WTC11 (cell line): ENCODE data around the gene PCED1A. TPM values are rescaled to one million over a fixed set of nuclear protein-coding genes. Genes with fewer than 3 reads are reported as not detected.

ENCODE experiments used
- ATAC-seq: fragments of 200-7000 bp; cut with Tn5 transposase; 2 replicates; pipeline ENCODE4 v1.10.0; 2021; ENCODE audit warnings: mild to moderate bottlenecking, moderate library complexity
- CTCF ChIA-PET: fragments of 300-600 bp; sonication (Branson Sonifier 250); formaldehyde crosslinking; loops from one replicate; lab custom pipeline; 2021; ENCODE audit warnings: antibody characterized with exemption; lab: Charles Lee
- POLR2A ChIA-PET: fragments of 350-600 bp; sonication (Branson Sonifier 250); formaldehyde crosslinking; loops from one replicate; lab custom pipeline; 2021; ENCODE audit warnings: antibody characterized with exemption; lab: Charles Lee
- DNase-seq: peaks from one replicate; pipeline ENCODE4 v3.0.0; 2021; ENCODE audit warnings: low spot score
- H3K27ac Mint-ChIP-seq: 2 replicates; pipeline ENCODE4 v1.8.0; 2021; ENCODE audit warnings: mixed read lengths
- H3K27me3 Mint-ChIP-seq: 2 replicates; pipeline ENCODE4 v1.8.0; 2021; ENCODE audit warnings: low read depth, mild to moderate bottlenecking, moderate library complexity, mixed read lengths
- H3K36me3 Mint-ChIP-seq: 2 replicates; pipeline ENCODE4 v1.8.0; 2021; ENCODE audit warnings: mixed read lengths
- H3K4me1 Mint-ChIP-seq: 2 replicates; pipeline ENCODE4 v1.8.0; 2022; ENCODE audit warnings: mixed read lengths
- H3K4me3 Mint-ChIP-seq: 2 replicates; pipeline ENCODE4 v1.8.0; 2021; ENCODE audit warnings: mild to moderate bottlenecking, moderate library complexity, mixed read lengths
- H3K9me3 Mint-ChIP-seq: 2 replicates; pipeline ENCODE4 v1.8.0; 2021; ENCODE audit warnings: mixed read lengths
- ATF2 ChIP-seq: sonication (generic); formaldehyde crosslinking; IDR thresholded peaks from 2 replicates; pipeline ENCODE4 v1.8.1; 2022; ENCODE audit warnings: low read depth, missing genetic modification reagents, borderline replicate concordance
- ELF4 ChIP-seq: sonication (generic); formaldehyde crosslinking; IDR thresholded peaks from 2 replicates; pipeline ENCODE4 v1.8.1; 2022; ENCODE audit warnings: low read depth, mild to moderate bottlenecking, moderate library complexity, missing genetic modification reagents
- EMX1 ChIP-seq: fragments of 250-450 bp; sonication (Bioruptor Pico); IDR thresholded peaks from 2 replicates; pipeline ENCODE4 v1.8.0; 2021; ENCODE audit warnings: mild to moderate bottlenecking
- GTF2I ChIP-seq: fragments of 250-450 bp; sonication (Bioruptor Pico); conservative IDR thresholded peaks from 2 replicates; pipeline ENCODE4 v1.4.0; 2021; ENCODE audit warnings: mild to moderate bottlenecking
- IRF1 ChIP-seq: sonication (generic); formaldehyde crosslinking; IDR thresholded peaks from 2 replicates; pipeline ENCODE4 v1.8.0; 2023; ENCODE audit warnings: missing genetic modification reagents
- IRF2 ChIP-seq: sonication (generic); formaldehyde crosslinking; IDR thresholded peaks from 2 replicates; pipeline ENCODE4 v1.8.0; 2022; ENCODE audit warnings: low read depth, missing genetic modification reagents, borderline replicate concordance
- SMAD4 ChIP-seq: sonication (generic); formaldehyde crosslinking; IDR thresholded peaks from 2 replicates; pipeline ENCODE4 v1.8.0; 2022; ENCODE audit warnings: mild to moderate bottlenecking, missing genetic modification reagents
- STAT6 ChIP-seq: sonication (generic); formaldehyde crosslinking; conservative IDR thresholded peaks from 2 replicates; pipeline ENCODE4 v1.8.1; 2023; ENCODE audit warnings: mild to moderate bottlenecking, low read depth, missing genetic modification reagents, moderate library complexity
- ZNF281 ChIP-seq: sonication (generic); formaldehyde crosslinking; IDR thresholded peaks from 2 replicates; pipeline ENCODE4 v1.8.0; 2023; ENCODE audit warnings: mild to moderate bottlenecking, missing genetic modification reagents
- ZNF425 ChIP-seq: fragments of 250-450 bp; sonication (Bioruptor Pico); conservative IDR thresholded peaks from 2 replicates; pipeline ENCODE4 v1.9.0; 2021; ENCODE audit warnings: mild to moderate bottlenecking
- ZNF532 ChIP-seq: fragments of 250-450 bp; sonication (Bioruptor Pico); IDR thresholded peaks from 2 replicates; pipeline ENCODE4 v1.9.0; 2021; ENCODE audit warnings: mild to moderate bottlenecking, borderline replicate concordance
- ZSCAN18 ChIP-seq: fragments of 250-450 bp; sonication (Bioruptor Pico); IDR thresholded peaks from 2 replicates; pipeline ENCODE4 v2.1.2; 2022; ENCODE audit warnings: mild to moderate bottlenecking, moderate library complexity
- total RNA-seq: library from RNA; stranded (reverse); gene quantifications from 3 replicates; pipeline ENCODE4 v1.2.3, GENCODE V29; 2021

Gene PCED1A
- total RNA-seq, 1 experiment from 2014 or later: 19.7 TPM

GRCh38 chr20:2815242-2815900, 25.1 kb downstream of the PCED1A start:
- ChIA-PET POLR2A (no interaction called here), CTCF (interaction anchor here (0.9 to 1.4 kb wide), 2 partner anchors 37 to 60 kb away, joined by 4 to 5 read pairs; no protein-coding TSS in a partner anchor)
- H3K27me3 Mint-ChIP-seq: peaks cover 57% of the 10 kb centered on the region
- no peak for DNase-seq
- H3K4me1 Mint-ChIP-seq: peaks cover 7% of the 10 kb centered on the region
- no peak overlapping the region for H3K4me3 Mint-ChIP-seq
- TF ChIP-seq SMAD4 (CRISPR knock-in tag) (no peak), ATF2 (CRISPR knock-in tag) (no peak), STAT6 (CRISPR knock-in tag) (no peak), ZNF281 (CRISPR knock-in tag) (no peak), IRF2 (CRISPR knock-in tag) (no peak), ZNF425 (no peak)
- H3K36me3 Mint-ChIP-seq: no peaks in the 10 kb centered on the region
- H3K9me3 Mint-ChIP-seq: peaks cover 21% of the 10 kb centered on the region
- ATAC-seq: no peak
- no peak overlapping the region for H3K27ac Mint-ChIP-seq

- Mint-ChIP-seq H3K27me3 (peaks cover 55% of the 10 kb centered on the region), H3K4me3 (no peak within 1 kb of the TSS), H3K36me3 (no peaks in the 10 kb centered on the region), H3K27ac (no peak within 1 kb of the TSS), H3K9me3 (peaks cover 21% of the 10 kb centered on the region), H3K4me1 (no peaks in the 10 kb centered on the region; the same call in 1 of the 2 replicates)
- no peak for DNase-seq
- ChIA-PET POLR2A (no interaction called here), CTCF (interaction anchor here (0.8 to 1.4 kb wide), 3 partner anchors 22 to 59 kb away, joined by 3 to 5 read pairs (median 4); no protein-coding TSS in a partner anchor)
- ATAC-seq: no peak
- TF ChIP-seq ELF4 (no peak), ZSCAN18 (CRISPR knock-in tag) (no peak), ZNF425 (no peak), ZNF532 (CRISPR knock-in tag) (no peak), IRF1 (CRISPR knock-in tag) (no peak), GTF2I (CRISPR knock-in tag) (no peak), EMX1 (no peak)
Observed at GRCh38 chr20:2814587-2815051, 25.8 kb downstream of the PCED1A start, which contains the start of gene C20orf141. C20orf141 (plus strand) TSS chr20:2814987; CDS start chr20:2815185, 198 bp downstream.
